ENCODE results near the gene UBA6.

GRCh38 chr4:67581208-67581857 is 119.6 kb downstream of the UBA6 start:
- TF ChIP-seq CTCF (conservative IDR thresholded peaks at IDR 0.05 in 1 of 2, IDR thresholded peaks at IDR 0.05 in 1 of 2; ENCODE audit: low read depth in 1 of 2, low read length in 2 of 2): no peak
- TF ChIP-seq EZH2 (IDR thresholded peaks at IDR 0.05; ENCODE audit: low read length, missing control alignments): no peak
